Glutamatergic neuron (in vitro differentiated cells): ENCODE data around the gene ZNF532. TPM values are rescaled to one million over a fixed set of nuclear protein-coding genes. Genes with fewer than 3 reads are reported as not detected.

Experiments
- DNase-seq: peaks from one replicate; pipeline ENCODE4 v3.0.0; 2022
- H3K27ac Mint-ChIP-seq: one replicate; pipeline ENCODE4 v1.8.0; 2020; ENCODE audit warnings: mild to moderate bottlenecking, mixed read lengths, inconsistent platforms; ENCODE audit not compliant: unreplicated experiment
- H3K27me3 Mint-ChIP-seq: one replicate; pipeline ENCODE4 v1.8.0; 2020; ENCODE audit warnings: mild to moderate bottlenecking, moderate library complexity, mixed read lengths, inconsistent platforms; ENCODE audit not compliant: unreplicated experiment
- H3K36me3 Mint-ChIP-seq: one replicate; pipeline ENCODE4 v1.8.0; 2020; ENCODE audit warnings: mild to moderate bottlenecking, mixed read lengths, inconsistent platforms; ENCODE audit not compliant: unreplicated experiment
- H3K4me1 Mint-ChIP-seq: one replicate; pipeline ENCODE4 v1.8.0; 2020; ENCODE audit warnings: mild to moderate bottlenecking, low read depth, mixed read lengths, inconsistent platforms; ENCODE audit not compliant: unreplicated experiment
- H3K4me3 Mint-ChIP-seq: one replicate; pipeline ENCODE4 v1.8.0; 2020; ENCODE audit warnings: mild to moderate bottlenecking, mixed read lengths, inconsistent platforms; ENCODE audit not compliant: unreplicated experiment
- H3K9me3 Mint-ChIP-seq: one replicate; pipeline ENCODE4 v1.8.0; 2020; ENCODE audit warnings: mild to moderate bottlenecking, moderate library complexity, mixed read lengths, inconsistent platforms; ENCODE audit not compliant: unreplicated experiment
- total RNA-seq: library from RNA; stranded (reverse); fragmentation: NEBNext Ultra II Directional; extraction: Animal tissue kit (Norgen Biotek cat#: 25700); gene quantifications from one replicate; pipeline ENCODE4 v1.2.1, GENCODE V29; 2021; ENCODE audit not compliant: unreplicated experiment
- TF ChIP-seq, protein P1 (sequence below): fragments of 200-600 bp; sonication (generic); IDR thresholded peaks from one replicate; pipeline ENCODE4 v1.5.0; 2021; ENCODE audit not compliant: partially characterized antibody, unreplicated experiment

The ZNF532 gene
- total RNA-seq, 1 donor from 2014 or later, result 217 TPM

DNA sequence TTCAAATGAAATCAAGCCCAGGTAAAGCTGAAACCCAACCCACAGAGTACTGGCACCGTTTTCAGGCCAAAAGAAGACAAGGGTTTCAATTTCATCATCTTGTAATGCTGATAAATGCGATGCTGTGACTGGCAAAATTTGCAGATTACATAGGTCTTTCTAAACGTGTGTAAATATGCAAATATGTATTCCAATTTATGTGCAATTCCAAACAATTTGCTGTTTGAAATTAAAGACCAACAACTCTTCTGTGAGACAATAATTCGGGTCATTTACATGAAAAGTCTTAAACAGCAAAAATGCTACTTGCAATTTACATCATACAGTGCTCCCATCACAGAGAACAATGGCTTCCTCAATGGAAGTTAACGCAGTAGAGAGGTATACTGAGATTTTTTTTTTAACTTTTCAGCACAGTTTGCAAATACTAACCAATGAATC lies 2.8 kb upstream of the ZNF532 start:
- TF ChIP-seq, protein P1, sequence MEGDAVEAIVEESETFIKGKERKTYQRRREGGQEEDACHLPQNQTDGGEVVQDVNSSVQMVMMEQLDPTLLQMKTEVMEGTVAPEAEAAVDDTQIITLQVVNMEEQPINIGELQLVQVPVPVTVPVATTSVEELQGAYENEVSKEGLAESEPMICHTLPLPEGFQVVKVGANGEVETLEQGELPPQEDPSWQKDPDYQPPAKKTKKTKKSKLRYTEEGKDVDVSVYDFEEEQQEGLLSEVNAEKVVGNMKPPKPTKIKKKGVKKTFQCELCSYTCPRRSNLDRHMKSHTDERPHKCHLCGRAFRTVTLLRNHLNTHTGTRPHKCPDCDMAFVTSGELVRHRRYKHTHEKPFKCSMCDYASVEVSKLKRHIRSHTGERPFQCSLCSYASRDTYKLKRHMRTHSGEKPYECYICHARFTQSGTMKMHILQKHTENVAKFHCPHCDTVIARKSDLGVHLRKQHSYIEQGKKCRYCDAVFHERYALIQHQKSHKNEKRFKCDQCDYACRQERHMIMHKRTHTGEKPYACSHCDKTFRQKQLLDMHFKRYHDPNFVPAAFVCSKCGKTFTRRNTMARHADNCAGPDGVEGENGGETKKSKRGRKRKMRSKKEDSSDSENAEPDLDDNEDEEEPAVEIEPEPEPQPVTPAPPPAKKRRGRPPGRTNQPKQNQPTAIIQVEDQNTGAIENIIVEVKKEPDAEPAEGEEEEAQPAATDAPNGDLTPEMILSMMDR, result no peak
- DNase-seq, result no peak
- H3K4me1 Mint-ChIP-seq, result peaks cover 54% of the 10 kb centered on the region

GRCh38 chr18:58862356-58862755 lies 2.3 kb upstream of the ZNF532 start:
- Mint-ChIP-seq H3K27me3 (peaks cover 16% of the 10 kb centered on the region), H3K4me3 (peak overlapping the region; percentile 89), H3K9me3 (peaks cover 15% of the 10 kb centered on the region), H3K4me1 (peaks cover 56% of the 10 kb centered on the region), H3K27ac (peak overlapping the region; percentile 99), H3K36me3 (peaks cover 4% of the 10 kb centered on the region)
- TF ChIP-seq, protein P1, result no peak
- no peak for DNase-seq

More for the DNA sequence above, 2.8 kb upstream of the ZNF532 start:
- H3K27ac Mint-ChIP-seq, result peak overlapping the region; percentile 99
- H3K4me3 Mint-ChIP-seq, result peak overlapping the region; percentile 89
- peaks cover 15% of the 10 kb centered on the region for H3K9me3 Mint-ChIP-seq
- H3K36me3 Mint-ChIP-seq, result peaks cover 4% of the 10 kb centered on the region
- peaks cover 16% of the 10 kb centered on the region for H3K27me3 Mint-ChIP-seq

GRCh38 chr18:58862851-58863538 lies 1.7 kb upstream of the ZNF532 start:
- H3K4me1 Mint-ChIP-seq, result peaks cover 63% of the 10 kb centered on the region
- H3K27ac Mint-ChIP-seq, result peak overlapping the region; percentile 99
- peak; percentile 47 for DNase-seq
- TF ChIP-seq, protein P1, result no peak
- H3K4me3 Mint-ChIP-seq, result peak overlapping the region; percentile 89
- H3K9me3 Mint-ChIP-seq, result peaks cover 15% of the 10 kb centered on the region
- H3K36me3 Mint-ChIP-seq, result peaks cover 9% of the 10 kb centered on the region
- H3K27me3 Mint-ChIP-seq, result peaks cover 16% of the 10 kb centered on the region

GRCh38 chr18:58863539-58864145 lies 1.0 kb upstream of the ZNF532 start:
- Mint-ChIP-seq H3K36me3 (peaks cover 12% of the 10 kb centered on the region), H3K4me1 (peaks cover 61% of the 10 kb centered on the region), H3K9me3 (peaks cover 18% of the 10 kb centered on the region), H3K27me3 (peaks cover 14% of the 10 kb centered on the region), H3K27ac (peak overlapping the region; percentile 99), H3K4me3 (peak overlapping the region; percentile 99)
- TF ChIP-seq, protein P1, result no peak
- DNase-seq, result peak; percentile 65
